Activated gamma-delta T cell (primary cell): ENCODE results near the gene SLC25A21.

ENCODE experiments used
- DNase-seq: peaks from one replicate; lab custom pipeline; 2025; lab: John Stamatoyannopoulos, UW

Gene SLC25A21

GRCh38 chr14:36662543-36663403 lies 509.6 kb downstream of the SLC25A21 start:
- no peak for DNase-seq

GRCh38 chr14:36662258-36662542 lies 510.2 kb downstream of the SLC25A21 start:
- no peak for DNase-seq

- no peak for DNase-seq
Observed at GRCh38 chr14:36661506-36662257, 510.7 kb downstream of the SLC25A21 start, which contains the start of gene PAX9. TSS of gene PAX9 (plus strand) at chr14:36661860. CDS start at chr14:36662090, 230 bp downstream.

GRCh38 chr14:36660736-36661505 lies 511.5 kb downstream of the SLC25A21 start:
- no peak for DNase-seq

GRCh38 chr14:36659822-36660735 lies 512.3 kb downstream of the SLC25A21 start:
- no peak for DNase-seq

- no peak for DNase-seq
Observed at GRCh38 chr14:36659010-36659821, 513.2 kb downstream of the SLC25A21 start.

GRCh38 chr14:36658123-36659009 lies 514.0 kb downstream of the SLC25A21 start:
- DNase-seq = no peak

- DNase-seq = no peak
Observed at GRCh38 chr14:36657399-36658122, 514.8 kb downstream of the SLC25A21 start.

GRCh38 chr14:36656687-36657398 lies 515.6 kb downstream of the SLC25A21 start:
- no peak for DNase-seq

GRCh38 chr14:36655963-36656686 lies 516.3 kb downstream of the SLC25A21 start:
- no peak for DNase-seq

- DNase-seq = no peak
Observed at GRCh38 chr14:36655571-36655962, 516.8 kb downstream of the SLC25A21 start.

- no peak for DNase-seq
Observed at GRCh38 chr14:36654794-36655381, 517.5 kb downstream of the SLC25A21 start.

GRCh38 chr14:36653962-36654793 lies 518.2 kb downstream of the SLC25A21 start:
- DNase-seq = no peak

GRCh38 chr14:36653413-36653812 lies 519.0 kb downstream of the SLC25A21 start:
- DNase-seq = no peak

GRCh38 chr14:36652542-36653201 lies 519.7 kb downstream of the SLC25A21 start:
- DNase-seq = no peak
